ENCODE results near the gene CTNNA2.

DNA sequence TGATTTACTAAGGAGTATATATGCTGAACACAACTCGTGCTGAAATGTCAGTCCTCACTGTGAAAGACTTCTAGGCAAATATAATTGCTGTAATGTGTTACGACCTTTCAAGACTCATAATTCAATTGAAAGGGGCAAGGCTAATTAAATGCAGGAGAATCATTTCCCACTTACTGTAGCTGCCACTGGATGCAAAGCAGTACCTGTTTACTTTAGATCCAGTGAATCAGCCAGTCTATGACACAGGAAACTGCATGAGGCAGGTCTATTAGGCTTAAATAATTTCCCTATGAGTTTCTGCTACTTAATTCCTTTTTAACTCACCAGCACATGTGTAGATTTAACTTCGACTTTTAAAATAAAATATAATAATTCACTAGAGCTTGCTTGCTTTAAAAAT is 125.6 kb downstream of the CTNNA2 start:
- TF ChIP-seq CTCF (IDR thresholded peaks at IDR 0.05) (no peak), EZH2phosphoT487 (IDR thresholded peaks at IDR 0.05) (no peak)

Data from neural progenitor cell (in vitro differentiated cells).